Esophagus muscularis mucosa (tissue), 4 donors: ENCODE results near the gene CALML4. TPM values are rescaled to one million over a fixed set of nuclear protein-coding genes. Genes with fewer than 3 reads are reported as not detected.
"Not testable (repeated sequence)": the region's sequence is repeated elsewhere in the genome, so short reads cannot be mapped to it uniquely, and the experiment has no call there.

Source experiments
- DNase-seq: peaks from one replicate; pipeline ENCODE4 v3.0.0-alpha.2; 2017; ENCODE audit errors: extremely low spot score
- H3K27ac ChIP-seq, 4 donors: fragments of 200-600 bp; sonication (generic); replicated peaks in 1 of 4; 1 replicate in 3 of 4; 2 replicates in 1 of 4; pipeline ENCODE4 v1.5.1; 2016 to 2019; ENCODE audit warnings: mild to moderate bottlenecking in 1 of 4
- H3K27me3 ChIP-seq, 4 donors: fragments of 200-600 bp; sonication (generic); one replicate each; pipeline versions ENCODE4 v1.5.1 to v1.6.0; 2016 to 2019
- H3K36me3 ChIP-seq, 4 donors: fragments of 200-600 bp; sonication (generic); one replicate each; pipeline ENCODE4 v1.5.1; 2016 to 2019
- H3K4me1 ChIP-seq, 4 donors: fragments of 200-600 bp; sonication (generic); one replicate each; pipeline ENCODE4 v1.5.1; 2016 to 2019
- H3K4me3 ChIP-seq, 4 donors: fragments of 200-600 bp; sonication (generic); 1 replicate in 2 of 4; 2 replicates in 2 of 4; pipeline ENCODE4 v1.5.1; 2016 to 2019; ENCODE audit warnings: mild to moderate bottlenecking in 4 of 4, moderate library complexity in 1 of 4
- H3K9me3 ChIP-seq, 4 donors: fragments of 200-600 bp; sonication (generic); 1 replicate in 3 of 4; 2 replicates in 1 of 4; pipeline ENCODE4 v1.5.1; 2016 to 2019
- EP300 ChIP-seq: sonication (generic); formaldehyde crosslinking; IDR thresholded peaks from one replicate; pipeline ENCODE4 v1.6.1; 2017; ENCODE audit warnings: antibody characterized with exemption
- POLR2A ChIP-seq: fragments of 450-650 bp; IDR thresholded peaks from one replicate; pipeline ENCODE4 v1.6.1; 2017; ENCODE audit warnings: antibody characterized with exemption, moderate library complexity, mild to moderate bottlenecking, low read depth
- POLR2AphosphoS5 ChIP-seq, 2 donors: sonication (generic); formaldehyde crosslinking; IDR thresholded peaks; one replicate each; pipeline ENCODE4 v1.6.1; 2017; ENCODE audit warnings: antibody characterized with exemption in 2 of 2
- WGBS: methylation state at CpG from one replicate; pipeline ENCODE4 v1.1.5; 2018; 5-methylcytosine and 5-hydroxymethylcytosine counted together
- intact Hi-C: fragments of 100-400 bp; cut with DNase I; formaldehyde crosslinking; loops from one replicate; pipeline ENCODE4 v1.15.1; 2023
- total RNA-seq, 4 donors: library from RNA; depleted of rRNA; stranded (reverse); fragments of >200 nt; gene quantifications; one replicate each; pipeline versions ENCODE4 v1.1.0 to v1.2.1, GENCODE V29; 2016
- TF ChIP-seq, protein P1 (sequence below), 3 experiments: fragments of 200-600 bp in 2 of 3; fragments of 450-650 bp in 1 of 3; sonication (generic) in 2 of 3; IDR thresholded peaks; one replicate each; pipeline ENCODE4 v1.5.1; 2017 to 2019; ENCODE audit warnings: antibody characterized with exemption in 3 of 3, mild to moderate bottlenecking in 2 of 3, moderate library complexity in 1 of 3

CALML4 gene
- total RNA-seq, 4 donors from 2014 or later, result 14.2 to 45.8 (median 32.1) TPM

DNA sequence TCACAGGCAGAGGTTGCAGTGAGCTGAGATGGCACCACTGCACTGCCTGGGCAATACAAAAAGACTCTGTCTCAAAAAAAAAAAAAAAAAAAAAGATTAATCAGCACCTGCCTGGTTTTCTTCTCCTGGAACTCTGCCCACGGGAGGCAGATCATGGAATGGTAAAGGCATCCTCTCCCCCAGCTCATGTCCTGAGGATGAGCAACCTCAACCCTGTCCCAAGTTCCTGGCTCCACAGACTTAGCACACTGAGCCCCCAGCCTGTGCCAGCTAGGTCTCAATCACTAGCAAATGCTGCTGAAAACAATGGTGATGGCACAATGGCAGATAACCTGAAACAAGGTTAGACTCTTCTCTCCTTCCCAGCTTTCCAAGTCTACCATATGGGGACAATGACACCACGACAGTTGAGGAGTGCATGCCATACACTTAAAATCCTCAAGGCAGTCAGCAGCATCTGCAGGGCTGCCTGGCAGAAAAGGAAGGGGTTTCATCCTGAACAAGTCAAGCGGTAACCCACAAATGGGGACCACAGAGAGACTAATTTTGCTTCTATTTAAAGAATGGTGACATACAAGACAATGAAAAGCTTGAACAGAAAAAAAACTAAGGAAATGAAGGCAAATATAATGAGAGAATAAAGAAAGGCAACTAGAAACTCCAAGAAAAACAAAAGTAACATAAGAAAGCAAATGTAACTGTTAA lies 19.6 kb upstream of the CALML4 start:
- no peaks in the 10 kb centered on the region for H3K36me3 ChIP-seq
- intact Hi-C loops, result no loop called here
- no peak for TF ChIP-seq POLR2AphosphoS5 (IDR thresholded peaks at IDR 0.05)
- TF ChIP-seq POLR2A, result no peak
- no peak for TF ChIP-seq EP300
- TF ChIP-seq, protein P1, sequence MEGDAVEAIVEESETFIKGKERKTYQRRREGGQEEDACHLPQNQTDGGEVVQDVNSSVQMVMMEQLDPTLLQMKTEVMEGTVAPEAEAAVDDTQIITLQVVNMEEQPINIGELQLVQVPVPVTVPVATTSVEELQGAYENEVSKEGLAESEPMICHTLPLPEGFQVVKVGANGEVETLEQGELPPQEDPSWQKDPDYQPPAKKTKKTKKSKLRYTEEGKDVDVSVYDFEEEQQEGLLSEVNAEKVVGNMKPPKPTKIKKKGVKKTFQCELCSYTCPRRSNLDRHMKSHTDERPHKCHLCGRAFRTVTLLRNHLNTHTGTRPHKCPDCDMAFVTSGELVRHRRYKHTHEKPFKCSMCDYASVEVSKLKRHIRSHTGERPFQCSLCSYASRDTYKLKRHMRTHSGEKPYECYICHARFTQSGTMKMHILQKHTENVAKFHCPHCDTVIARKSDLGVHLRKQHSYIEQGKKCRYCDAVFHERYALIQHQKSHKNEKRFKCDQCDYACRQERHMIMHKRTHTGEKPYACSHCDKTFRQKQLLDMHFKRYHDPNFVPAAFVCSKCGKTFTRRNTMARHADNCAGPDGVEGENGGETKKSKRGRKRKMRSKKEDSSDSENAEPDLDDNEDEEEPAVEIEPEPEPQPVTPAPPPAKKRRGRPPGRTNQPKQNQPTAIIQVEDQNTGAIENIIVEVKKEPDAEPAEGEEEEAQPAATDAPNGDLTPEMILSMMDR (IDR thresholded peaks at IDR 0.05), result no peak
- peak; percentile 72 for DNase-seq
- WGBS, result 68% methylated on average over 3 of the region's 3 CpGs
- H3K4me1 ChIP-seq, result peaks cover 10 to 21% (median 16%) of the 10 kb centered on the region in 4 donors
- no peaks in the 10 kb centered on the region for H3K9me3 ChIP-seq
- H3K27ac ChIP-seq, result no peak overlapping the region
- no peaks in the 10 kb centered on the region for H3K27me3 ChIP-seq
- no peak overlapping the region for H3K4me3 ChIP-seq

DNA sequence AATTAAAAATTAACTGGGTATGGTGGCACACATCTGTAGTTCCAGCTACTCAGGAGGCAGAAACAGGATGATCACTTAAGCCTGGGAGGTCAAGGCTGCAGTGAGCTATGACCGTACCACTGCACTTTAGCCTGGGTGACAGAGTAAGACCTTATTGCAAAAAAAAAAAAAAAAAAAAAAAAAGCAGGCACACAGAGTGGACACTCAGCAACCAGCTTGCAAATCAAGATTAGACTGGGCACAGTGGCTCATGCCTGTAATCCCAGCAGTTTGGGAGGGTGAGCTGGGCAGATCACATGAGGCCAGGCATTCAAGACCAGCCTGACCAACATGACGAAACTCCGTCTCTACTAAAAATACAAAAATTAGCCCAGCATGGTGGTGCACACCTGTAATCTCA lies 19.0 kb upstream of the CALML4 start:
- 67% methylated on average over 3 of the region's 3 CpGs for WGBS
- no peak overlapping the region for H3K4me3 ChIP-seq
- TF ChIP-seq EP300 (no peak), POLR2AphosphoS5 (IDR thresholded peaks at IDR 0.05) (no peak), POLR2A (no peak)
- TF ChIP-seq, protein P1 (IDR thresholded peaks at IDR 0.05), result no peak
- H3K36me3 ChIP-seq, result no peaks in the 10 kb centered on the region
- no peaks in the 10 kb centered on the region for H3K9me3 ChIP-seq
- peaks cover 10 to 21% (median 16%) of the 10 kb centered on the region in 4 donors for H3K4me1 ChIP-seq
- H3K27ac ChIP-seq, result no peak overlapping the region
- intact Hi-C loops, result no loop called here
- peak; percentile 24 for DNase-seq
- H3K27me3 ChIP-seq, result no peaks in the 10 kb centered on the region

DNA sequence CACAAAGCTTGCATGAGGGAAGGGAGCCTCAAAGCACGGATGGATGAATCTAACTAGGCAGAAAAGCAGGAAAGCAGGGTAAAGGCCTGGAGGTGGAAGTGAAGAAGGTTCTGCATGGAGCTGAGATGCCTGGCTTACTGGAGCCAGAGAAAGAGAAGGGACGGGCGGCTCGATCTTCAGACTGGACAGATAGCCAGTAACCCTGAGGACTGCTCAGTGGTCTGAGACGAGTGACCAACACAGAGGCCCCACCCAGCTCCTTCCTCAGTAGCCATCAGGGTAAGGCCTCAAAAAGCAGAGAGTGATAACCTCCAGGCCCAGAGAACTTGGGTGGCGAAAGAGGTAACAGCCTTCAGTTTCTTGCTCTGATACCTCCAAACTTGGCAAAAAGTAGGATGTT lies 18.0 kb upstream of the CALML4 start:
- Histone ChIP-seq H3K27me3 (no peaks in the 10 kb centered on the region), H3K9me3 (no peaks in the 10 kb centered on the region), H3K36me3 (peaks cover 0 to 4% (median 0%) of the 10 kb centered on the region in 4 donors), H3K4me3 (no peak overlapping the region), H3K27ac (no peak overlapping the region), H3K4me1 (peaks cover 5 to 12% (median 10%) of the 10 kb centered on the region in 4 donors)
- intact Hi-C loops, result no loop called here
- DNase-seq, result peak; percentile 34
- no peak for TF ChIP-seq POLR2A
- no peak for TF ChIP-seq EP300
- TF ChIP-seq, protein P1 (IDR thresholded peaks at IDR 0.05), result no peak
- TF ChIP-seq POLR2AphosphoS5 (IDR thresholded peaks at IDR 0.05), result no peak
- 96% methylated on average over 6 of the region's 6 CpGs for WGBS

DNA sequence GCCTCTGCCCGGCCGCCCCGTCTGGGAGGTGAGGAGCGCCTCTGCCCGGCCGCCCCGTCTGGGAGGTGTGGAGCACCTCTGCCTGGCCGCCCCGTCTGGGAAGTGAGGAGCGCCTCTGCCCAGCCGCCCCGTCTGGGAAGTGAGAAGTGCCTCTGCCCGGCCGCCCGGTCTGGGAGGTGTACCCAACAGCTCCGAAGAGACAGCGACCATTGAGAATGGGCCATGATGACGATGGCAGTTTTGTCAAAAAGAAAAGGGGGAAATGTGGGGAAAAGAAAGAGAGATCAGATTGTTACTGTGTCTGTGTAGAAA lies 17.3 kb upstream of the CALML4 start:
- H3K4me3 ChIP-seq, intact Hi-C loops, H3K27ac ChIP-seq, H3K9me3 ChIP-seq, DNase-seq, H3K27me3 ChIP-seq, H3K4me1 ChIP-seq: not testable (repeated sequence)
- over 99% methylated on average over 12 of the region's 18 CpGs for WGBS
- peaks cover 0 to 12% (median 1%) of the 10 kb centered on the region in 4 donors for H3K36me3 ChIP-seq

DNA sequence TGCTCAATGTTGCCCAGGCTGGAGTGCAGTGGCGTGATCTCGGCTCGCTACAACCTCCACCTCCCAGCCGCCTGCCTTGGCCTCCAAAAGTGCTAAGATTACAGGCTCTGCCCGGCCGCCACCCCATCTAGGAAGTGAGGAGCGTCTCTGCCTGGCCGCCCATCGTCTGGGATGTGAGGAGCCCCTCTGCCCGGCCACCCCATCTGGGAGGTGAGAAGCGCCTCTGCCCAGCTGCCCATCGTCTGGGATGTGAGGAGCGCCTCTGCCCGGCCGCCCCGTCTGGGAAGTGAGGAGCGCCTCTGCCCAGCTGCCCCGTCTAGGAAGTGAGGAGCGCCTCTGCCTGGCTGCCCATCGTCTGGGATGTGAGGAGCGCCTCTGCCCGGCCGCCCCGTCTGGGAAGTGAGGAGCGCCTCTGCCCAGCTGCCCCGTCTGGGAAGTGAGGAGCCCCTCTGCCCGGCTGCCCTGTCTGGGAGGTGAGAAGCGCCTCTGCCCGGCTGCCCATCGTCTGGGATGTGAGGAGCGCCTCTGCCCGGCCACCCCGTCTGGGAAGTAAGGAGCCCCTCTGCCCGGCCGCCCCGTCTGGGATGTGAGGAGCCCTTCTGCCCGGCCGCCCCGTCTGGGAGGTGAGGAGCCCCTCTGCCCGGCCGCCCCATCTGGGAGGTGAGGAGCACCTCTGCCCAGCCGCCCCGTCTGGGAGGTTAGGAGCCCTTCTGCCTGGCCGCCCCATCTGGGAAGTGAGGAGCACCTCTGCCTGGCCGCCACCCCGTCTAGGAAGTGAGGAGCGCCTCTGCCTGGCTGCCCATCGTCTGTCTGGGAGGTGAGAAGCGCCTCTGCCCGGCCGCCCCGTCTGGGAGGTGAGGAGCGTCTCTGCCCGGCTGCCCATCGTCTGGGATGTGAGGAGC lies 16.6 kb upstream of the CALML4 start:
- H3K36me3 ChIP-seq, result peaks cover 0 to 17% (median 4%) of the 10 kb centered on the region in 4 donors
- DNase-seq, H3K4me3 ChIP-seq, H3K27ac ChIP-seq, H3K4me1 ChIP-seq, intact Hi-C loops, H3K9me3 ChIP-seq, H3K27me3 ChIP-seq: not testable (repeated sequence)
- WGBS, result 91% methylated on average over 18 of the region's 55 CpGs
